ENCODE data around the gene PIN4.
"Not testable (repeated sequence)": the region's sequence is repeated elsewhere in the genome, so short reads cannot be mapped to it uniquely, and the experiment has no call there.

PIN4 gene

GRCh38 chrX:72169008-72169728 is 12.4 kb upstream of the PIN4 start:
- Mint-ChIP-seq H3K27me3 (no peaks in the 10 kb centered on the region), H3K9me3 (ENCODE audit: low read depth) (no peaks in the 10 kb centered on the region), H3K27ac (peak overlapping the region; percentile 89), H3K36me3 (no peaks in the 10 kb centered on the region), H3K4me3 (peak overlapping the region; percentile 66), H3K4me1 (ENCODE audit: low read depth) (peaks cover 3% of the 10 kb centered on the region)

GRCh38 chrX:72176289-72176688 is 5.3 kb upstream of the PIN4 start:
- not testable (repeated sequence) for H3K4me1 Mint-ChIP-seq (ENCODE audit: low read depth); H3K9me3 Mint-ChIP-seq (ENCODE audit: low read depth); H3K27ac Mint-ChIP-seq; H3K4me3 Mint-ChIP-seq; H3K36me3 Mint-ChIP-seq; H3K27me3 Mint-ChIP-seq

DNA sequence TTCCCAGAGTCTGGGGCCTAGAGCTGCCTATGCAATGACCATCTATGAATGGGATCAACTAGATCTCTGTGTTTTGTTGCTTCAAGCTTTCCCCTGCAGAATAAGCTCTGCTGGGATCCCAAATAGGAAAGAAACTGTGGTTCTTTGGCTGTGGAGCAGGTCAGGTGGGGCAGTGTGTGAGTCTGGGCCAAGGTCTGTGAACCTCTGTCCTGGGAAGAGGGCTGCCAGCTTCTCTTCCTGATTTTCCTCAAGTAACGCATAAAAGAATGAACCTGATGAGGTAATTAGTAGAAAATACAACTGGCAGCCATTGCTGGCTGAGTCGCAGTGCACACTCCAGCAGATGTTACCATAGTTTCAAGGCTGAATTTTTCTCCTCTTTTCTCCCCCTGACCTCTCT is 4.6 kb upstream of the PIN4 start:
- Mint-ChIP-seq H3K9me3 (ENCODE audit: low read depth) (no peaks in the 10 kb centered on the region), H3K36me3 (no peaks in the 10 kb centered on the region), H3K27ac (no peak overlapping the region), H3K27me3 (no peaks in the 10 kb centered on the region), H3K4me1 (ENCODE audit: low read depth) (peaks cover 7% of the 10 kb centered on the region), H3K4me3 (no peak overlapping the region)

DNA sequence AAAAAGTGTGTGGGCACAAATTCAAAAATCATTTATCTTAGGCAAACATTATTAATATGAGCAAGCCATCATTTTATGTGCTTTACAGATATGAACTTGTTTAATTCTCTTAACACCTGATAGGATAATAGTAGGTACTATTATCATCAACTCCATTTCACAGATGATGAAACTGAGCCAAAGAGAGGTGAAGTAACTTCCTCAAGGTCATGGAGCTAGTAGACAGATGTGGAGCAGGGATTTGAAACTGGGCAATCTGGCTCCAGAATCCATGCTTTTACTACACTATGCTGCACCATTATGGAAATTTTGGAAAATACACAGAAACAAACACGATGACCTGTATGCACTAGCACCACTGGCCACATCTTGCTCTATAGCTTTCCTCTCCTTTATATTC is 1.0 kb upstream of the PIN4 start:
- Mint-ChIP-seq H3K4me3 (no peak overlapping the region), H3K9me3 (ENCODE audit: low read depth) (no peaks in the 10 kb centered on the region), H3K4me1 (ENCODE audit: low read depth) (peaks cover 12% of the 10 kb centered on the region), H3K27me3 (no peaks in the 10 kb centered on the region), H3K36me3 (no peaks in the 10 kb centered on the region), H3K27ac (no peak overlapping the region)

DNA sequence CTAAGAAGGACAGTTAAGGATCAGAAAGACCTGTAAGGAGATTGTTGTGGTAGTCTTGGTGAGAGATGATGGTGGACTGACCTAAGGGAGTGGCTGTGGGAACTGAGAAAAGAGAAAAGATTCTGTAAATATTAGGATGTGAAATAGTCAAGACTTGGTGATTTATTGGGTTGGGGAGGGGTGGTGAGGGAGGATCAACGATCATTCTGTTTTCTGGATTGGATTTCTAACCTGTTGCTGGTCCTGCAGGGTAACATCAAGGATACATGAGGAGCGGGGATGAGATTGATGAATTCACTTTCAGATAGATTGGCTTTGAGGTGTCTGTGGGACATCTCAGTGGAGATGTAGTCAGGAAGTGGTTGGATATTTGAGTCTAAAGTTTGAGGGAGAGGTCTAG is 1.4 kb downstream of the PIN4 start:
- peaks cover 12% of the 10 kb centered on the region for H3K4me1 Mint-ChIP-seq (ENCODE audit: low read depth)
- H3K27me3 Mint-ChIP-seq: no peaks in the 10 kb centered on the region
- no peak overlapping the region for H3K27ac Mint-ChIP-seq
- H3K9me3 Mint-ChIP-seq (ENCODE audit: low read depth): no peaks in the 10 kb centered on the region
- no peak overlapping the region for H3K4me3 Mint-ChIP-seq
- no peaks in the 10 kb centered on the region for H3K36me3 Mint-ChIP-seq

DNA sequence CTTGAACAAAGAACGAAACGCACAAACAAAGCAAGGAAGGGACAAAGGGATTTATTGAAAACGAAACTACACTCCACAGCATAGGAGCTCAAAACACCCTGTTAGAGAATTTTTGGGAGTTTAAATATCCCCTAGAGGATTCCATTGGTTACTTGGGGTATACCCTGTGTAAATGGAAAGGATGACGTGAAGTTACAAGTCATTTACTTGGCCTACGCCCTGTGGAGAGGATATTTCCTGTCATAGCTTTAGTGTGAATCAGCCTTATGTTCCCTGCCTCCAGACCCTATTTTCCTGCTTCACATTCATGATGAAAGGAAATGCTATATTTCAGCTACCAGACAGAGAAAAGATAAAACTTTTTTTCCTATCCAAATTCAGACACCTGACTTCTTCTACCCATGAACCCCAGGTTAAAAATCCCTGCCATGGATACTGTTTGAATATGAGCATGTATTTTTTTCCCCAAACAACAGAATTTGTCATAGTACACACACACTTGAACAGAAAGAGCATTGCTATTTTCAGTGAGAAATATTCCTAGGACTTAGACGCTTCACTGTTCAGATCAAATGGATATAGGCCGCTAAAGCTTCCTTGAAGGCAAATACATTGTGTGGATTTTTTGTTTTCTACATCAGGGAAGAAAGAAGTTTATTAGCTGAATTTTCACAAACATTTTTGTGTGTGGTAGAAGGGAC is 20.4 kb downstream of the PIN4 start:
- H3K9me3 Mint-ChIP-seq (ENCODE audit: low read depth): no peaks in the 10 kb centered on the region
- no peaks in the 10 kb centered on the region for H3K27me3 Mint-ChIP-seq
- no peak overlapping the region for H3K27ac Mint-ChIP-seq
- H3K4me3 Mint-ChIP-seq: no peak overlapping the region
- peaks cover 4% of the 10 kb centered on the region for H3K36me3 Mint-ChIP-seq
- H3K4me1 Mint-ChIP-seq (ENCODE audit: low read depth): no peaks in the 10 kb centered on the region

DNA sequence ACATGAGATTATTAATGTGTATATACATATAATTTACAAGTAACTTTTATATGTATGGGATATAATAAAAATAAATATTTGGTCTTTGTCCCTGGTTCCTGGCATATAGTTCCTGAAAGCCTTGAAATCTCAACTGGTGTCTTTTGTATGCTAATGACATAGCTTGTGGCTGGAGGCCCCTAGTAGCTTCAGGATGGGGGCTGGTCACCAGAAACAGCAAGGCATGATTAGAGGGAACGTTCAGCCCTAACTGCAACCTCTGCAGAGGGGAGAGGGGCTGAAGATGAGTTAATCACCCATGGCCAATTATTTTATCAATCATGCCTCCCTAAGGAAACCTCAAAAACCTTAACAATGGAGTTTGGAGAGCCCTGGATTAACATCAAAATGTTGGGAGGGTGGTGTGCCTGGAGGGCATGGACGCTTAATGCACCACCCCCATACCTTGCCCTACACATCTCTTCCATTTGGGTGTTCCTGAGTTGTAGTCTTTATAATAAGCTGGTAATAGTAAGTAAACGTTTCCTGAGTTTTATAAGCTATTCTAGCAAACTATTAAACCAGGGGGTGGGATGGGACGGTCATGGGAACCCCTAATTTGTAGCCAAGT is 21.3 kb downstream of the PIN4 start:
- Mint-ChIP-seq H3K4me1 (ENCODE audit: low read depth) (no peaks in the 10 kb centered on the region), H3K27ac (no peak overlapping the region)

DNA sequence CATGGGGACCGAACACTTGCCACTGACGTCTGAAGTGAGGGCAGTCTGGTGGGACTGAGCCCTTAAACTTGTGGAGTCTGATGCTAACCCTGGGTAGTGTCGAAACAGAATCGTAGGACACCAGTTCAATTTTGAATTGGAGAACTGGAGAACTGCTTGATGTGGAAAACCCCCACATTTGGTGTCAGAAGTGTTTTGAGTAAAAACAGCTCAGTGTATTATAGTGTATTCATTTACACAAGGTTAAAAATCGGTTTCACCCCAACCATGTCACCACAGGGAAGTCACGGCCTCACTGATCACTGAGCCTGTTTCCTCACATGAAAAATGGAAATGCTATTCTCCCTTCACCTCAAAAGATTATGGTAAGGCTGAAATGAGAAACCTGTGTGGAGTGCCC is 21.9 kb downstream of the PIN4 start:
- H3K27ac Mint-ChIP-seq: no peak overlapping the region
- H3K27me3 Mint-ChIP-seq: no peaks in the 10 kb centered on the region
- peaks cover 5% of the 10 kb centered on the region for H3K36me3 Mint-ChIP-seq
- no peaks in the 10 kb centered on the region for H3K4me1 Mint-ChIP-seq (ENCODE audit: low read depth)
- H3K9me3 Mint-ChIP-seq (ENCODE audit: low read depth): no peaks in the 10 kb centered on the region
- no peak overlapping the region for H3K4me3 Mint-ChIP-seq

More for the DNA sequence above, 21.3 kb downstream of the PIN4 start:
- Mint-ChIP-seq H3K36me3 (peaks cover 5% of the 10 kb centered on the region), H3K4me3 (no peak overlapping the region), H3K27me3 (no peaks in the 10 kb centered on the region), H3K9me3 (ENCODE audit: low read depth) (no peaks in the 10 kb centered on the region)

GRCh38 chrX:72205706-72206105 is 24.1 kb downstream of the PIN4 start:
- Mint-ChIP-seq H3K4me3 (no peak overlapping the region), H3K4me1 (ENCODE audit: low read depth) (no peaks in the 10 kb centered on the region), H3K27ac (no peak overlapping the region), H3K36me3 (peaks cover 8% of the 10 kb centered on the region), H3K27me3 (no peaks in the 10 kb centered on the region), H3K9me3 (ENCODE audit: low read depth) (no peaks in the 10 kb centered on the region)

GRCh38 chrX:72207366-72207765 is 25.8 kb downstream of the PIN4 start:
- Mint-ChIP-seq H3K27me3 (no peaks in the 10 kb centered on the region), H3K4me1 (ENCODE audit: low read depth) (no peaks in the 10 kb centered on the region), H3K36me3 (peaks cover 9% of the 10 kb centered on the region), H3K4me3 (no peak overlapping the region), H3K9me3 (ENCODE audit: low read depth) (no peaks in the 10 kb centered on the region), H3K27ac (no peak overlapping the region)

- no peaks in the 10 kb centered on the region for H3K27me3 Mint-ChIP-seq
- H3K27ac Mint-ChIP-seq: no peak overlapping the region
- H3K4me1 Mint-ChIP-seq (ENCODE audit: low read depth): no peaks in the 10 kb centered on the region
- peaks cover 9% of the 10 kb centered on the region for H3K36me3 Mint-ChIP-seq
- no peak overlapping the region for H3K4me3 Mint-ChIP-seq
- H3K9me3 Mint-ChIP-seq (ENCODE audit: low read depth): no peaks in the 10 kb centered on the region
Measured at GRCh38 chrX:72208126-72208800, 26.7 kb downstream of the PIN4 start.

DNA sequence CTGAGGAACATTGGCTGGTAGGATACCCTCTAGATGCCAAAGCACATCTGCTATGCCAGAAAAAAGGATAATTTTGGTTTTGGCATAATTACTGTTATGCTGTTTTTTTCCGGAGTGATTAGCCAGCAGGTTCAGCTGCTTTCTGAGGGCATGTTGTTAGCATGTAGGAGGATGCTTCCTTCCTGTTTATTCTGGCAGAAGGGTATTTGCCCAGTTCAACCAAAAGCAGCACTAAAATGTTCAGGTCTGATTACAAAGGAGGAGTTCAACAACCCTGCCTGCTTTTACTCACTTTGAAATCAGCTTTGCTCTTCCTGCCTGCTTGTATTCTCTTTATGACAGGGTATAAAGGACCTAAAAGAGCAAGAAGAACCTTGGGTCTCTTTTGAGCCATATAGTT is 35.4 kb downstream of the PIN4 start:
- no peaks in the 10 kb centered on the region for H3K4me1 Mint-ChIP-seq (ENCODE audit: low read depth)

GRCh38 chrX:72220375-72220774 is 38.8 kb downstream of the PIN4 start:
- H3K9me3 Mint-ChIP-seq (ENCODE audit: low read depth); H3K36me3 Mint-ChIP-seq; H3K27ac Mint-ChIP-seq; H3K4me1 Mint-ChIP-seq (ENCODE audit: low read depth); H3K4me3 Mint-ChIP-seq; H3K27me3 Mint-ChIP-seq: not testable (repeated sequence)

More for the DNA sequence above, 35.4 kb downstream of the PIN4 start:
- H3K27me3 Mint-ChIP-seq: no peaks in the 10 kb centered on the region
- H3K4me3 Mint-ChIP-seq: no peak overlapping the region
- H3K9me3 Mint-ChIP-seq (ENCODE audit: low read depth): no peaks in the 10 kb centered on the region
- no peak overlapping the region for H3K27ac Mint-ChIP-seq
- no peaks in the 10 kb centered on the region for H3K36me3 Mint-ChIP-seq

- H3K27ac Mint-ChIP-seq: no peak overlapping the region
- H3K9me3 Mint-ChIP-seq (ENCODE audit: low read depth): no peaks in the 10 kb centered on the region
- H3K27me3 Mint-ChIP-seq: no peaks in the 10 kb centered on the region
- no peak overlapping the region for H3K4me3 Mint-ChIP-seq
- H3K36me3 Mint-ChIP-seq: peaks cover 5% of the 10 kb centered on the region
- no peaks in the 10 kb centered on the region for H3K4me1 Mint-ChIP-seq (ENCODE audit: low read depth)
Measured at GRCh38 chrX:72230290-72230689, 48.7 kb downstream of the PIN4 start.

DNA sequence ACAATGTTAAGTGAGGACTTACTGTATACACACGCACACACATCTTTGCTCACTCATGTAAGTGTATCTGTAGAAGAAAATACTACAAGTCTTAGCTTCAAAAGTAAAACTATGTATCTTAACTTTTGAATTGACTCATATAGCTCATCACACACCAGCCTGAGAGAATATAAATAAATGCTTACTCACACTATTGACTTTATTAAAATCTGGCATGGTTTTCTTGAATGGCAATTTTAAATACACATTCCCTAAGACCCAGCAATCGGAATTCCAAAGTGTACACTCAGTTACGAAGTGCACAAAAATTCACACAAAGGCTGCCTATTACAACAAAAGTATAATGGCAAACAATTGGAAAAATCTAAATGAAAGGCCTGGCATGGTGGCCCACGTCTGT is 55.3 kb downstream of the PIN4 start:
- no peaks in the 10 kb centered on the region for H3K27me3 Mint-ChIP-seq
- no peaks in the 10 kb centered on the region for H3K4me1 Mint-ChIP-seq (ENCODE audit: low read depth)
- H3K4me3 Mint-ChIP-seq: no peak overlapping the region
- no peak overlapping the region for H3K27ac Mint-ChIP-seq
- no peaks in the 10 kb centered on the region for H3K9me3 Mint-ChIP-seq (ENCODE audit: low read depth)
- H3K36me3 Mint-ChIP-seq: no peaks in the 10 kb centered on the region
